CD4-positive, alpha-beta memory T cell (primary cell): ENCODE data around the gene DOC2B. TPM values are rescaled to one million over a fixed set of nuclear protein-coding genes. Genes with fewer than 3 reads are reported as not detected.

ENCODE experiments used
- CTCF ChIA-PET: fragments of 350-600 bp; sonication (Branson Sonifier 250); formaldehyde crosslinking; loops from one replicate; lab custom pipeline; 2021; ENCODE audit warnings: inconsistent platforms; ENCODE audit not compliant: partially characterized antibody; lab: Charles Lee
- POLR2A ChIA-PET: fragments of 350-600 bp; sonication (Branson Sonifier 250); formaldehyde crosslinking; loops from one replicate; lab custom pipeline; 2021; ENCODE audit not compliant: partially characterized antibody; lab: Charles Lee
- DNase-seq, 5 donors: peaks; one replicate each; pipeline versions ENCODE4 v3.0.0 to v3.0.0-alpha.2; 2020 to 2022; ENCODE audit warnings: mixed read lengths in 1 of 5
- H3K27ac ChIP-seq: one replicate; pipeline ENCODE4 v1.7.0; 2013; ENCODE audit warnings: low read depth, low read length
- H3K27me3 ChIP-seq: 2 replicates; pipeline ENCODE4 v1.7.0; 2013; ENCODE audit warnings: mild to moderate bottlenecking, low read length, moderate library complexity; ENCODE audit not compliant: insufficient read depth
- H3K36me3 ChIP-seq: 2 replicates; pipeline ENCODE4 v1.7.0; 2013; ENCODE audit warnings: mild to moderate bottlenecking, low read length, moderate library complexity; ENCODE audit not compliant: insufficient read depth
- H3K4me1 ChIP-seq: 2 replicates; pipeline ENCODE4 v1.7.0; 2013; ENCODE audit warnings: mild to moderate bottlenecking, low read length, moderate library complexity; ENCODE audit not compliant: insufficient read depth
- H3K4me3 ChIP-seq, 2 donors: one replicate each; pipeline ENCODE4 v1.7.0; 2013; ENCODE audit warnings: low read length in 2 of 2, mild to moderate bottlenecking in 1 of 2
- H3K9me3 ChIP-seq, 2 donors: one replicate each; pipeline ENCODE4 v1.7.0; 2013; ENCODE audit warnings: low read length in 2 of 2, control low read depth in 1 of 2; ENCODE audit not compliant: control insufficient read depth in 1 of 2
- H3K27ac Mint-ChIP-seq, 7 donors: one replicate each; pipeline ENCODE4 v1.8.0; 2020 to 2021; ENCODE audit warnings: mixed read lengths in 7 of 7, mild to moderate bottlenecking in 6 of 7, inconsistent platforms in 3 of 7, moderate library complexity in 3 of 7
- H3K27me3 Mint-ChIP-seq, 2 donors: one replicate each; pipeline ENCODE4 v1.8.0; 2020 to 2021; ENCODE audit warnings: mixed read lengths in 2 of 2
- H3K36me3 Mint-ChIP-seq, 2 donors: one replicate each; pipeline ENCODE4 v1.8.0; 2020 to 2021; ENCODE audit warnings: mixed read lengths in 2 of 2, inconsistent platforms in 1 of 2, mild to moderate bottlenecking in 1 of 2
- H3K4me1 Mint-ChIP-seq, 4 donors: one replicate each; pipeline ENCODE4 v1.8.0; 2020 to 2021; ENCODE audit warnings: mixed read lengths in 4 of 4, mild to moderate bottlenecking in 1 of 4
- H3K4me3 Mint-ChIP-seq, 8 donors: one replicate each; pipeline ENCODE4 v1.8.0; 2020 to 2021; ENCODE audit warnings: mixed read lengths in 8 of 8, mild to moderate bottlenecking in 7 of 8, moderate library complexity in 6 of 8, inconsistent platforms in 3 of 8
- H3K9me3 Mint-ChIP-seq, 8 donors: one replicate each; pipeline ENCODE4 v1.8.0; 2020 to 2021; ENCODE audit warnings: mixed read lengths in 8 of 8, mild to moderate bottlenecking in 5 of 8, inconsistent platforms in 3 of 8, moderate library complexity in 1 of 8
- intact Hi-C: fragments of 100-400 bp; cut with micrococcal nuclease; formaldehyde crosslinking; loops from one replicate; pipeline ENCODE4 v1.15.1; 2023
- polyA plus RNA-seq, 2 donors: library from polyadenylated mRNA; unstranded; fragments of 300-500 nt; fragmentation: Illumina TruSeq; gene quantifications; one replicate each; pipeline ENCODE4 v1.2.3, GENCODE V29; 2021
- total RNA-seq, 2 experiments: library from RNA; stranded (reverse); gene quantifications; one replicate each; pipeline ENCODE4 v1.2.3, GENCODE V29; 2021

The DOC2B gene
- total and polyA plus RNA-seq, 4 experiments from 2014 or later = 0.06 TPM; not detected in 3

- H3K9me3 ChIP-seq = no peaks in the 10 kb centered on the region
- DNase-seq = no peak
- H3K27ac ChIP-seq = no peak overlapping the region
- Mint-ChIP-seq H3K4me3 (peak overlapping the region in 1 of 8 donors; percentile 36), H3K27me3 (peaks cover 8 to 19% of the 10 kb centered on the region in 2 donors), H3K4me1 (no peaks in the 10 kb centered on the region), H3K27ac (peak overlapping the region in 1 of 7 donors; percentile 85), H3K9me3 (no peaks in the 10 kb centered on the region), H3K36me3 (no peaks in the 10 kb centered on the region)
- intact Hi-C loops = no loop called here
- POLR2A ChIA-PET = no interaction called here
- H3K36me3 ChIP-seq = no peaks in the 10 kb centered on the region
- H3K27me3 ChIP-seq = peaks cover 6% of the 10 kb centered on the region
- no peak overlapping the region for H3K4me3 ChIP-seq
- no peaks in the 10 kb centered on the region for H3K4me1 ChIP-seq
- CTCF ChIA-PET = no interaction called here
Observed at GRCh38 chr17:193841-194806, 12.7 kb upstream of the DOC2B start.

DNA sequence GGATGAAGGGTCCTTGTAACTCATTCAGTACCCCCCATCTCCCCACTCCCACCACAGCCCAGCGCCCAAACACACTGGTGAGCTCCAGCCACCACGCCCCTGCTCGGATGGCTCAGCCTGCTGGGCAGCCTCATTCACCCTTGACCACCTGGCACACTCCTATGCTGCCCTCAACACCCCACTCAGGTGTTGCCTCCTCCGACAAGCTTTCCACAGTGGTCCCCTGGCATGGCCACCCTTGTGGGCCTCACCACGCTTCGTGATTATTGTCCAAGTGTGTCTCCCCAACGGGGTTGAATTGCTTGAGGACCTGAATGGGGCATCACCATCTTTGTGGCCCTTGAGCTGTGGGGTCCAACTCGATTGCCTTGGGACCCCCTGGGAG is 12.0 kb upstream of the DOC2B start:
- intact Hi-C loops = no loop called here
- H3K27ac Mint-ChIP-seq = peak overlapping the region in 1 of 7 donors; percentile 85
- Histone ChIP-seq H3K4me3 (no peak overlapping the region), H3K27ac (no peak overlapping the region), H3K27me3 (peaks cover 6% of the 10 kb centered on the region), H3K4me1 (no peaks in the 10 kb centered on the region), H3K36me3 (no peaks in the 10 kb centered on the region), H3K9me3 (no peaks in the 10 kb centered on the region)
- DNase-seq = no peak
- H3K27me3 Mint-ChIP-seq = peaks cover 7 to 16% of the 10 kb centered on the region in 2 donors
- CTCF ChIA-PET = no interaction called here
- H3K4me1 Mint-ChIP-seq = no peaks in the 10 kb centered on the region
- no peaks in the 10 kb centered on the region for H3K9me3 Mint-ChIP-seq
- H3K36me3 Mint-ChIP-seq = no peaks in the 10 kb centered on the region
- H3K4me3 Mint-ChIP-seq = peak overlapping the region in 1 of 8 donors; percentile 36
- POLR2A ChIA-PET = no interaction called here

GRCh38 chr17:192666-193425 is 11.4 kb upstream of the DOC2B start:
- no peaks in the 10 kb centered on the region for H3K36me3 Mint-ChIP-seq
- no peak overlapping the region for H3K27ac ChIP-seq
- no peaks in the 10 kb centered on the region for H3K36me3 ChIP-seq
- H3K4me3 ChIP-seq = no peak overlapping the region
- ChIA-PET CTCF (no interaction called here), POLR2A (no interaction called here)
- intact Hi-C loops = no loop called here
- H3K4me1 ChIP-seq = no peaks in the 10 kb centered on the region
- H3K9me3 Mint-ChIP-seq = no peaks in the 10 kb centered on the region
- H3K27me3 Mint-ChIP-seq = peaks cover 4 to 16% of the 10 kb centered on the region in 2 donors
- no peak for DNase-seq
- no peaks in the 10 kb centered on the region for H3K9me3 ChIP-seq
- peaks cover 6% of the 10 kb centered on the region for H3K27me3 ChIP-seq
- no peaks in the 10 kb centered on the region for H3K4me1 Mint-ChIP-seq
- H3K4me3 Mint-ChIP-seq = no peak overlapping the region
- H3K27ac Mint-ChIP-seq = no peak overlapping the region

- Histone ChIP-seq H3K9me3 (no peaks in the 10 kb centered on the region), H3K4me3 (no peak overlapping the region), H3K4me1 (peaks cover 7% of the 10 kb centered on the region), H3K27me3 (no peaks in the 10 kb centered on the region), H3K27ac (no peak overlapping the region), H3K36me3 (no peaks in the 10 kb centered on the region)
- Mint-ChIP-seq H3K9me3 (no peaks in the 10 kb centered on the region), H3K4me1 (peaks cover 6 to 14% (median 13%) of the 10 kb centered on the region in 4 donors), H3K36me3 (no peaks in the 10 kb centered on the region), H3K4me3 (no peak overlapping the region), H3K27ac (no peak overlapping the region), H3K27me3 (peaks cover 0 to 25% of the 10 kb centered on the region in 2 donors)
- DNase-seq = no peak
- CTCF ChIA-PET = no interaction called here
- POLR2A ChIA-PET = no interaction called here
- intact Hi-C loops = no loop called here
Observed at GRCh38 chr17:189444-189843, 8.0 kb upstream of the DOC2B start.

DNA sequence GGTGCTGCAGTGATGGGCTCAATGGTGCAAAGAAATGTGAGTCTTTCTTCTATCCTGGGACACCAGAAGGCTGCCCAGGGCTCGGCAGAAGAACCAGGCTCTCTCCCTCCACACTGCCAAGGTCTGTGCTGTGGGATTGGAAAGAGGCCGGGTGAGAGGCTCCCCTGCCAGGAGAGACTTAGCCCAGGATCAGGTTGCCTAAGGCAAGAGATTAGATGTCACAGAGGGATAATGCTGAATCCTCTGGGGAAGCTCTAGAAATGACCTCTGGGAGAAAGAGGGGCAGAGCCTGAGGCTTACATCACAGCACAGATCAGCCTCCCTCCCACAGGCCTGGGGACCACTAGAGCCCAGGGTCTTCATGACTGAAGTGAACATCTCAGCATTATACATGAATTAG is 5.7 kb upstream of the DOC2B start:
- intact Hi-C loops = no loop called here
- no peak overlapping the region for H3K4me3 Mint-ChIP-seq

DNA sequence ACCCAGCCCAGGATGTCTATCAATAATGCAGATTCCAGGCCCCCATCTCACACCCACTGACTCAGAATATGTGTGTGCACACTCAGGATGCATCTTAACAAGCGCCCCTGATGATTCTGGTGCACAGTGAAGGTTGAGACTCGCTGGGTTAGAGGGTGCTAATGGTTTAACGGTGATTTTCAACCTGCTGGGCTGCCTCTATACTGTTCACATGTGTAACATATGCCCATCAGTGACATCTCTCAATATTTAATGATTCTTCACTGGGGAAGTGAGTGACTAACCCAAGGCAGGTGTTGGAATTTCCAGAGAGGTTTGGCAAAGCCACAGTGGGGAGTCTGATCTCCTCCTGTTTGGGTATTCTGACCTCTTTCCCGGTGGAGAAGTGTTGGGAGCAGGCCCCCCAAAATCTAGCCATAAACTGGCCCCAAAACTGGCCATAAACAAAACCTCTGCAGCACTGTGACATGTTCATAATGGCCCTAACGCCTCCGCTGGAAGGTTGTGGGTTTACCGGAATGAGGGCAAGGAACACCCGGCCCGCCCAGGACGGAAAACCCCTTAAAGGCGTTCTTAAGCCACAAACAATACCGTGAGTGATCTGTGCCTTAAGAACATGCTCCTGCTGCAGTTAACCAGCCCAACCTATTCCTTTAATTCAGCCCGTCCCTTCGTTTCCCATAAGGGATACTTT is 4.1 kb upstream of the DOC2B start:
- peak overlapping the region in 6 of 8 donors; percentile 9 to 65 (median 49) for H3K4me3 Mint-ChIP-seq
- peak in 1 of 5 donors; percentile 23 for DNase-seq
- no peaks in the 10 kb centered on the region for H3K9me3 ChIP-seq
- H3K4me1 ChIP-seq = peaks cover 7% of the 10 kb centered on the region
- intact Hi-C loops = no loop called here
- peaks cover 6 to 22% (median 20%) of the 10 kb centered on the region in 4 donors for H3K4me1 Mint-ChIP-seq
- peaks cover 12 to 37% of the 10 kb centered on the region in 2 donors for H3K27me3 Mint-ChIP-seq
- H3K36me3 Mint-ChIP-seq = no peaks in the 10 kb centered on the region
- no peak overlapping the region for H3K27ac ChIP-seq
- no peak overlapping the region for H3K4me3 ChIP-seq
- peak overlapping the region in 3 of 7 donors; percentile 24 to 79 (median 37) for H3K27ac Mint-ChIP-seq
- no peaks in the 10 kb centered on the region for H3K36me3 ChIP-seq
- H3K9me3 Mint-ChIP-seq = peaks cover 0 to 4% (median 0%) of the 10 kb centered on the region in 8 donors
- POLR2A ChIA-PET = no interaction called here
- peaks cover 4% of the 10 kb centered on the region for H3K27me3 ChIP-seq
- CTCF ChIA-PET = no interaction called here

More for the DNA sequence above, 5.7 kb upstream of the DOC2B start:
- Mint-ChIP-seq H3K36me3 (no peaks in the 10 kb centered on the region), H3K9me3 (peaks cover 0 to 2% (median 0%) of the 10 kb centered on the region in 8 donors), H3K27ac (no peak overlapping the region), H3K27me3 (peaks cover 8 to 34% of the 10 kb centered on the region in 2 donors), H3K4me1 (peaks cover 6 to 18% (median 15%) of the 10 kb centered on the region in 4 donors)
- POLR2A ChIA-PET = no interaction called here
- H3K27ac ChIP-seq = no peak overlapping the region
- H3K27me3 ChIP-seq = peaks cover 4% of the 10 kb centered on the region
- H3K36me3 ChIP-seq = no peaks in the 10 kb centered on the region
- CTCF ChIA-PET = interaction anchor here (0.6 kb wide), 1 partner anchor 10 kb away, joined by 3 read pairs; no protein-coding TSS in a partner anchor
- DNase-seq = no peak
- no peaks in the 10 kb centered on the region for H3K9me3 ChIP-seq
- H3K4me1 ChIP-seq = peaks cover 7% of the 10 kb centered on the region
- no peak overlapping the region for H3K4me3 ChIP-seq
